NB4 (cell line): ENCODE data around the gene NACC2.

Experiments used
- MYC ChIP-seq: IDR thresholded peaks from 2 replicates; pipeline ENCODE4 v1.6.1; 2011; ENCODE audit warnings: low read depth, low read length
- POLR2A ChIP-seq: IDR thresholded peaks from 2 replicates; pipeline ENCODE4 v1.6.1; 2011; ENCODE audit warnings: mild to moderate bottlenecking; ENCODE audit not compliant: insufficient read length; ENCODE audit errors: extremely low read depth
- TF ChIP-seq, protein P1 (sequence below): IDR thresholded peaks from one replicate; pipeline ENCODE4 v1.5.1; 2012; ENCODE audit warnings: low read depth, low read length
- TF ChIP-seq, protein P2 (sequence below): IDR thresholded peaks from 2 replicates; pipeline ENCODE4 v1.6.1; 2011; ENCODE audit warnings: low read depth, low read length

DNA sequence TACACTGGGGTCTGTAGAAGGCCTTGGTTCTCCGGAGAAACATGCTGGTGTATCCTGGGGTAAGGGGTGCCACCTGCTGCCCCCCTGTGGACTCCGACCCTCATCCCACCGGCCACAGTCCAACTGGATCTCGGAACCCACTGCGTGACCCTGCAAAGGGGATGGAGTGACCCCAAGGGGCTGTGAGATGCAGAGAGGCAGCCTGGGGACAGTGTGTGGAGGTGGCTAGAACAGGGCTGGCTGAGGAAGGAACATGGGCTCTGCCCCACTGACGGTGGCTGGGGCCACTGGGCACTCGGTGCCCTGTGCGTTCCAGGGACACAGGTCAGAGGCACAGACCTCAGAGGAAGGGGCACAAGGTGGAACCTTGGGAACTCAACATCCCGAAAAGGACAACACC lies 2.3 kb downstream of the NACC2 start:
- TF ChIP-seq, protein P1, sequence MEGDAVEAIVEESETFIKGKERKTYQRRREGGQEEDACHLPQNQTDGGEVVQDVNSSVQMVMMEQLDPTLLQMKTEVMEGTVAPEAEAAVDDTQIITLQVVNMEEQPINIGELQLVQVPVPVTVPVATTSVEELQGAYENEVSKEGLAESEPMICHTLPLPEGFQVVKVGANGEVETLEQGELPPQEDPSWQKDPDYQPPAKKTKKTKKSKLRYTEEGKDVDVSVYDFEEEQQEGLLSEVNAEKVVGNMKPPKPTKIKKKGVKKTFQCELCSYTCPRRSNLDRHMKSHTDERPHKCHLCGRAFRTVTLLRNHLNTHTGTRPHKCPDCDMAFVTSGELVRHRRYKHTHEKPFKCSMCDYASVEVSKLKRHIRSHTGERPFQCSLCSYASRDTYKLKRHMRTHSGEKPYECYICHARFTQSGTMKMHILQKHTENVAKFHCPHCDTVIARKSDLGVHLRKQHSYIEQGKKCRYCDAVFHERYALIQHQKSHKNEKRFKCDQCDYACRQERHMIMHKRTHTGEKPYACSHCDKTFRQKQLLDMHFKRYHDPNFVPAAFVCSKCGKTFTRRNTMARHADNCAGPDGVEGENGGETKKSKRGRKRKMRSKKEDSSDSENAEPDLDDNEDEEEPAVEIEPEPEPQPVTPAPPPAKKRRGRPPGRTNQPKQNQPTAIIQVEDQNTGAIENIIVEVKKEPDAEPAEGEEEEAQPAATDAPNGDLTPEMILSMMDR = no peak
- TF ChIP-seq POLR2A (no peak), MYC (no peak)
- TF ChIP-seq, protein P2, sequence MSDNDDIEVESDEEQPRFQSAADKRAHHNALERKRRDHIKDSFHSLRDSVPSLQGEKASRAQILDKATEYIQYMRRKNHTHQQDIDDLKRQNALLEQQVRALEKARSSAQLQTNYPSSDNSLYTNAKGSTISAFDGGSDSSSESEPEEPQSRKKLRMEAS = no peak
